Omental fat pad (tissue), 4 donors: ENCODE data around the gene FILIP1. TPM values are rescaled to one million over a fixed set of nuclear protein-coding genes. Genes with fewer than 3 reads are reported as not detected.

Source experiments
- ATAC-seq: fragments of 150-250 bp; one replicate; pipeline ENCODE4 v1.9.1; 2016; ENCODE audit warnings: mild to moderate bottlenecking, moderate library complexity; ENCODE audit not compliant: low FRiP score
- DNase-seq: peaks from one replicate; pipeline ENCODE4 v3.0.0-alpha.2; 2019; ENCODE audit warnings: low spot score
- CTCF ChIP-seq, 3 donors: fragments of 450-650 bp; IDR thresholded peaks; one replicate each; pipeline ENCODE4 v1.5.1; 2016 to 2017; ENCODE audit warnings: antibody characterized with exemption in 3 of 3, mild to moderate bottlenecking in 3 of 3, moderate library complexity in 2 of 3
- small RNA-seq: library from RNA; depleted of rRNA; stranded (forward); fragments of <200 nt; gene quantifications from one replicate; pipeline ENCODE3, GENCODE V24; 2016
- total RNA-seq, 4 donors: library from RNA; depleted of rRNA; stranded (reverse); fragments of >200 nt; gene quantifications; one replicate each; pipeline ENCODE4 v1.1.0, GENCODE V29; 2016

FILIP1 gene
- total RNA-seq, 4 donors from 2014 or later, result 3.0 to 15.9 (median 5.7) TPM

GRCh38 chr6:75257343-75258087 is 236.1 kb downstream of the FILIP1 start:
- no peak for ATAC-seq
- DNase-seq, result no peak
- no peak for TF ChIP-seq CTCF (IDR thresholded peaks at IDR 0.05)

GRCh38 chr6:75250552-75250951 is 243.0 kb downstream of the FILIP1 start:
- no peak for TF ChIP-seq CTCF (IDR thresholded peaks at IDR 0.05)
- DNase-seq (no peak), ATAC-seq (no peak)

- ATAC-seq (no peak), DNase-seq (no peak)
- no peak for TF ChIP-seq CTCF (IDR thresholded peaks at IDR 0.05)
These were observed 243.8 kb downstream of the FILIP1 start for GRCh38 chr6:75249837-75250236.

- DNase-seq (no peak), ATAC-seq (no peak)
- TF ChIP-seq CTCF (IDR thresholded peaks at IDR 0.05), result no peak
These were observed 247.2 kb downstream of the FILIP1 start for GRCh38 chr6:75246386-75246785.

GRCh38 chr6:75244063-75244584 is 249.5 kb downstream of the FILIP1 start:
- DNase-seq, result no peak
- ATAC-seq, result no peak
- TF ChIP-seq CTCF (IDR thresholded peaks at IDR 0.05), result no peak

GRCh38 chr6:75243333-75244062 is 250.1 kb downstream of the FILIP1 start, which contains the start of gene COX7A2:
TSS of gene COX7A2 (minus strand) at chr6:75243801. CDS start at chr6:75243734, 67 bp downstream.
- peak; percentile 99 for ATAC-seq
- TF ChIP-seq CTCF (IDR thresholded peaks at IDR 0.05), result no peak
- DNase-seq, result peak; percentile 84

Small RNAs within 50 kb of the gene (small RNA-seq; reads per million reads assigned to genes)
- gene MIR4463 (not detected), gene RF00012 (not detected), gene RNU1-34P (not detected)

Other genes starting within 250 kb of the FILIP1 start
- gene COX7A2, start 250.0 kb downstream of the FILIP1 start, total RNA-seq, result 100 to 1,000 TPM; 171 to 310 (median 221) TPM
- gene TMEM30A, start 209.0 kb downstream of the FILIP1 start, total RNA-seq, result 10 to 100 TPM; 45.2 to 84.3 (median 58.4) TPM
- 100 to 1,000 TPM in 2 of 4 donors, 10 to 100 TPM in 2; 88.2 to 134 (median 110) TPM for gene SENP6, start 108.1 kb upstream of the FILIP1 start, total RNA-seq